NCI-H2081 (cell line): ENCODE results near the gene PNLIPRP2.

Experiments
- DNase-seq, 2 experiments: peaks; one replicate each; lab custom pipeline; 2025; lab: John Stamatoyannopoulos, UW

Gene PNLIPRP2

GRCh38 chr10:116655568-116655967 lies 34.8 kb downstream of the PNLIPRP2 start:
- DNase-seq: no peak

GRCh38 chr10:116656044-116656443 lies 35.3 kb downstream of the PNLIPRP2 start:
- no peak for DNase-seq

GRCh38 chr10:116657863-116658551 lies 37.3 kb downstream of the PNLIPRP2 start:
- DNase-seq: no peak

GRCh38 chr10:116659049-116659670 lies 38.4 kb downstream of the PNLIPRP2 start:
- DNase-seq: no peak

GRCh38 chr10:116660860-116661259 lies 40.1 kb downstream of the PNLIPRP2 start:
- no peak for DNase-seq

GRCh38 chr10:116663342-116663741 lies 42.6 kb downstream of the PNLIPRP2 start:
- DNase-seq: no peak

GRCh38 chr10:116664631-116665030 lies 43.9 kb downstream of the PNLIPRP2 start:
- no peak for DNase-seq

GRCh38 chr10:116665541-116666125 lies 44.9 kb downstream of the PNLIPRP2 start:
- DNase-seq: no peak

GRCh38 chr10:116667484-116667883 lies 46.7 kb downstream of the PNLIPRP2 start:
- DNase-seq: no peak

- DNase-seq: no peak
These were observed 47.3 kb downstream of the PNLIPRP2 start for GRCh38 chr10:116668018-116668417.

GRCh38 chr10:116668446-116668845 lies 47.7 kb downstream of the PNLIPRP2 start:
- DNase-seq: no peak

- no peak for DNase-seq
These were observed 48.3 kb downstream of the PNLIPRP2 start for GRCh38 chr10:116669080-116669479.

- no peak for DNase-seq
These were observed 49.3 kb downstream of the PNLIPRP2 start for GRCh38 chr10:116669832-116670644.

- DNase-seq: no peak
These were observed 50.0 kb downstream of the PNLIPRP2 start for GRCh38 chr10:116670706-116671105.

- no peak for DNase-seq
These were observed 50.6 kb downstream of the PNLIPRP2 start for GRCh38 chr10:116671274-116671926.

GRCh38 chr10:116672891-116673290 lies 52.1 kb downstream of the PNLIPRP2 start:
- DNase-seq: no peak

GRCh38 chr10:116673866-116674265 lies 53.1 kb downstream of the PNLIPRP2 start:
- DNase-seq: no peak

- DNase-seq: no peak
These were observed 54.2 kb downstream of the PNLIPRP2 start for GRCh38 chr10:116674901-116675423.

GRCh38 chr10:116676118-116676517 lies 55.4 kb downstream of the PNLIPRP2 start:
- no peak for DNase-seq

GRCh38 chr10:116676633-116677032 lies 55.9 kb downstream of the PNLIPRP2 start:
- DNase-seq: no peak

GRCh38 chr10:116679351-116679750 lies 58.6 kb downstream of the PNLIPRP2 start:
- DNase-seq: no peak

GRCh38 chr10:116683166-116683565 lies 62.4 kb downstream of the PNLIPRP2 start:
- DNase-seq: no peak
